BE2C (cell line): ENCODE results near the gene SERPINA6.

ENCODE experiments used
- DNase-seq: peaks from one replicate; pipeline ENCODE4 v3.0.0-alpha.2; 2020
- H3K27me3 ChIP-seq: fragments of 250-450 bp; sonication (Bioruptor Pico); 2 replicates; pipeline ENCODE4 v1.5.1; 2020; ENCODE audit warnings: mild to moderate bottlenecking
- H3K36me3 ChIP-seq: fragments of 250-450 bp; sonication (Bioruptor Pico); 2 replicates; pipeline ENCODE4 v1.5.1; 2020; ENCODE audit warnings: mild to moderate bottlenecking
- H3K4me1 ChIP-seq: fragments of 250-450 bp; sonication (Bioruptor Pico); 2 replicates; pipeline ENCODE4 v1.5.1; 2020
- H3K4me3 ChIP-seq: 2 replicates; pipeline ENCODE4 v1.5.1; 2011; ENCODE audit warnings: low read depth, low read length
- H3K9me3 ChIP-seq: fragments of 250-450 bp; sonication (Bioruptor Pico); 2 replicates; pipeline ENCODE4 v1.5.1; 2020
- TF ChIP-seq, protein P1 (sequence below): IDR thresholded peaks from 2 replicates; pipeline ENCODE4 v1.5.1; 2012; ENCODE audit warnings: mild to moderate bottlenecking, low read depth, low read length

Gene SERPINA6

GRCh38 chr14:94345344-94346064 is 22.4 kb upstream of the SERPINA6 start:
- Histone ChIP-seq H3K4me3 (no peak overlapping the region), H3K9me3 (no peaks in the 10 kb centered on the region), H3K27me3 (0 out of 2 replicates have a peak, but pooled peaks cover 5% of the 10 kb centered on the region), H3K4me1 (no peaks in the 10 kb centered on the region), H3K36me3 (no peaks in the 10 kb centered on the region)
- no peak for DNase-seq
- TF ChIP-seq, protein P1, sequence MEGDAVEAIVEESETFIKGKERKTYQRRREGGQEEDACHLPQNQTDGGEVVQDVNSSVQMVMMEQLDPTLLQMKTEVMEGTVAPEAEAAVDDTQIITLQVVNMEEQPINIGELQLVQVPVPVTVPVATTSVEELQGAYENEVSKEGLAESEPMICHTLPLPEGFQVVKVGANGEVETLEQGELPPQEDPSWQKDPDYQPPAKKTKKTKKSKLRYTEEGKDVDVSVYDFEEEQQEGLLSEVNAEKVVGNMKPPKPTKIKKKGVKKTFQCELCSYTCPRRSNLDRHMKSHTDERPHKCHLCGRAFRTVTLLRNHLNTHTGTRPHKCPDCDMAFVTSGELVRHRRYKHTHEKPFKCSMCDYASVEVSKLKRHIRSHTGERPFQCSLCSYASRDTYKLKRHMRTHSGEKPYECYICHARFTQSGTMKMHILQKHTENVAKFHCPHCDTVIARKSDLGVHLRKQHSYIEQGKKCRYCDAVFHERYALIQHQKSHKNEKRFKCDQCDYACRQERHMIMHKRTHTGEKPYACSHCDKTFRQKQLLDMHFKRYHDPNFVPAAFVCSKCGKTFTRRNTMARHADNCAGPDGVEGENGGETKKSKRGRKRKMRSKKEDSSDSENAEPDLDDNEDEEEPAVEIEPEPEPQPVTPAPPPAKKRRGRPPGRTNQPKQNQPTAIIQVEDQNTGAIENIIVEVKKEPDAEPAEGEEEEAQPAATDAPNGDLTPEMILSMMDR = no peak

DNA sequence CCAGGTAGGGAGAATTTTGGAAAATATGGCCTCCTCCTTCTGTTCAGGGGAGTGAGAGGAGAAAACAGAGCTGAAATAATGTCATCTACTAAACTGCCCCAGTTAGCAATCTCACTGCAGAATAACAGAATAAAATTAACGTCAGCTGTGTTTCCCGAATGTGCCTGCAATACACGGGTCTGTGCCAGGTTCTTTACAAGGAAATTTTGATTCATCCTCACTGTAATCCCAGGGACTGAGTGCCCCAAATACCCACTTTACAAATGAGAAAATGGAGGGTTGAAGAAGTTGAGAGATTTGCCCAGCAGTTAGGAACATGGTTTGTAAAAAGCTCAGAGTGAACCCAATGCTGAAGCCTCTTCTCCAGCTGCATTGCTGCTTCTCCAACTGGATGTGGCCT is 21.3 kb upstream of the SERPINA6 start:
- Histone ChIP-seq H3K27me3 (0 out of 2 replicates have a peak, but pooled peaks cover 5% of the 10 kb centered on the region), H3K4me3 (no peak overlapping the region), H3K9me3 (no peaks in the 10 kb centered on the region), H3K36me3 (no peaks in the 10 kb centered on the region), H3K4me1 (no peaks in the 10 kb centered on the region)
- TF ChIP-seq, protein P1 = no peak
- DNase-seq = no peak

DNA sequence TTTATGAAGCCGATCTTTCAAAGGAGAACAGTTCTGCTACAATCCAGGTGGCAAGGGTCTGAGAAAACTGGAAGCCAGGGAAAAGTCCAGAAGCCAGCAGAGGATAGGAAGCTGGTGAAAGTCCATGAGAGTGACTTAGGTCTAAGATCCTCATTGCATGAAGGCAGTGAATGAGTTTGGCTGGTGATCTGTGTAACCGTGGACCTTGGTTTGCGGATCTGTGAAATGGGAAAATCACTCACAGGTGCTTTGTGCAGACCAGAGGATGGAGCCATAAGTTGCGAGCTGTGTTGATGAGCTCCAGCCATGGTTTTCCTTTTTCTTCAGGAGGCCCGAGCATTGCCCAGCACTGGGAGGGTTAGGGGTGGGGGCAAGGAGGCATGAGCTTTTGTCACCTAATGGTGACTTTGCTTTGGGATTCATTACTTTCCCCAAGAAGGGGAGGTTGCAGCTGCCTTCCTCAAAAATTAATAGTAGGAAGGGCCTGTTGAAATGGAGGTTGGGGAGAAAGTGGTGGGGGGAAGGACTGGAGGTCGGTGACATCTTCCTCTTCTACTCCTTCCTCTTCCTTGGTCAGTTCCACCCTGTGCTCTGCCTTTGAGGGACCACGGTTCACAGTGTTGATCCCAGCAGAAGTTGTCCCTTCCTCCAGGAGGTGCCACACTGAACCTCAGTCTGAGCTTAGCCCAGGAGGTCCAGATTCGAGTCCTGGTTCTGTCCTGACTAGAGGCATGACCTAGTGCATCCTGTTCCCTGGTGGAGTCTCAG is 20.3 kb upstream of the SERPINA6 start:
- Histone ChIP-seq H3K9me3 (no peaks in the 10 kb centered on the region), H3K4me1 (no peaks in the 10 kb centered on the region), H3K27me3 (0 out of 2 replicates have a peak, but pooled peaks cover 5% of the 10 kb centered on the region), H3K4me3 (no peak overlapping the region), H3K36me3 (no peaks in the 10 kb centered on the region)
- DNase-seq = no peak
- TF ChIP-seq, protein P1 = no peak

DNA sequence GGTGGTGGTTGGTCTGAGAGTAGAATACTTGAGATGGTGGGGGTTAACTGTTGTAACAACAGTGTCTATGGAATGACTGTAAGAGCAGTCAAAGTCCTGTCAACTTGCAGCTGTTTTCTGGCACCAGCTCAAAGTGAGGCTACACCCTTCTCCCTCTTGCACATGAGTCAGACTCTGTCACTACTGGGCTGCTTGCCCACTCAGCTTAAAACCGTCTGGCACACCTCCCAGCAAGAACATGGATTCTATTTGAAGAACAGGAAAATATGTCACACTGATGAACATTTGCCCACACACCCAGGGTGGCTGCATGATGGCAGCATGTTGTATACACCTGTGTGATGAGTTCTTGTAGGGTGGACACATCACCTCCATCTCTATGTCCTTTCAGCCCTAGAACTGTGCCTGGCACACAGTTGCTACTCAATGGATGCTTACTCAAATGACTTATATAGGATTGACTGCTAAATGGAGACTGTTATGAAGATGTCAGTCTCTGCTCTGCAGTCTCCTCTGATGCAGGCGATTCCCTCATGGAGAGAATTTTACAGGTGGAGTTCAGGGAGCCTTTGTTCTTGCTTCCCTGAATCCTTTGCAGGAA is 19.3 kb upstream of the SERPINA6 start:
- Histone ChIP-seq H3K36me3 (no peaks in the 10 kb centered on the region), H3K4me3 (no peak overlapping the region), H3K27me3 (0 out of 2 replicates have a peak, but pooled peaks cover 5% of the 10 kb centered on the region), H3K4me1 (no peaks in the 10 kb centered on the region), H3K9me3 (no peaks in the 10 kb centered on the region)
- no peak for DNase-seq
- TF ChIP-seq, protein P1 = no peak

DNA sequence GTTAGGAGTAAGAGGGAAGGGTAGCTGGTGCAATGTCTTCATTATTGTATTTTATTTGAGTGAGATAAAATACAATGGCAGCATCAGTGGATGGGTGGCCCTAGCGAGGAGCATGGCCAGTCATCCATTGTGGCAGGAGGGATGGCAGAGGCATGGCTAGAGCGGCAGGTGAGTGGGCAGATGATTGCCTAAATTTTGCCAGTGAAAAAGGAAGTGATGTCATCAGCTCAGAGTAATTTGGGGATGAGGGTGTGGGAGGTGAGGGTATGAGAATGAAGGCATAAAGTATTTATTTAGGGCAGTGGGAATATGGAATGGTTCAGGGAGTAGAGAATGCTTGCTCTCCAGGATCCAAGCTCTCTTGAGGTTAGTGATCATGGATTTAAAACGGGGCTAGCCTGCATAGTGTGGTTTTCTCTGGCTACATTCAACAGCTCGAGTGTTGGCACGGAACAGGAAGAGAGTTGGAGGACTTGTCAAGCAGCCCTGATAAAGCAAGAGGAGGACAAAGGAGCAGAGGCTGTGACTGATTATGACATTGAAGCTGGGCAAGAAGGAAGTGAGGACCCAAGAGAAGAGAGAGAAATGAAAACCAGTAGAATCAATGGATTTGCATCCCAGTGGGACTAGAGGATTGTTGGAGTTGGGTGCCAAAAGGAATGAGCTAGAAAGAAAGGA is 18.7 kb upstream of the SERPINA6 start:
- DNase-seq = no peak
- no peaks in the 10 kb centered on the region for H3K9me3 ChIP-seq
- H3K4me3 ChIP-seq = no peak overlapping the region
- H3K27me3 ChIP-seq = 0 out of 2 replicates have a peak, but pooled peaks cover 5% of the 10 kb centered on the region
- no peaks in the 10 kb centered on the region for H3K4me1 ChIP-seq
- no peaks in the 10 kb centered on the region for H3K36me3 ChIP-seq
- TF ChIP-seq, protein P1 = no peak
